22Rv1 (cell line): ENCODE measurements around the gene TUBD1.

Experiments used
- CTCF ChIP-seq: fragments of 450-650 bp; IDR thresholded peaks from 2 replicates; pipeline ENCODE4 v1.5.1; 2017; ENCODE audit warnings: mild to moderate bottlenecking
- ZFX ChIP-seq: fragments of 450-650 bp; IDR thresholded peaks from 2 replicates; pipeline ENCODE4 v1.6.1; 2017; ENCODE audit warnings: antibody characterized with exemption, borderline replicate concordance

DNA sequence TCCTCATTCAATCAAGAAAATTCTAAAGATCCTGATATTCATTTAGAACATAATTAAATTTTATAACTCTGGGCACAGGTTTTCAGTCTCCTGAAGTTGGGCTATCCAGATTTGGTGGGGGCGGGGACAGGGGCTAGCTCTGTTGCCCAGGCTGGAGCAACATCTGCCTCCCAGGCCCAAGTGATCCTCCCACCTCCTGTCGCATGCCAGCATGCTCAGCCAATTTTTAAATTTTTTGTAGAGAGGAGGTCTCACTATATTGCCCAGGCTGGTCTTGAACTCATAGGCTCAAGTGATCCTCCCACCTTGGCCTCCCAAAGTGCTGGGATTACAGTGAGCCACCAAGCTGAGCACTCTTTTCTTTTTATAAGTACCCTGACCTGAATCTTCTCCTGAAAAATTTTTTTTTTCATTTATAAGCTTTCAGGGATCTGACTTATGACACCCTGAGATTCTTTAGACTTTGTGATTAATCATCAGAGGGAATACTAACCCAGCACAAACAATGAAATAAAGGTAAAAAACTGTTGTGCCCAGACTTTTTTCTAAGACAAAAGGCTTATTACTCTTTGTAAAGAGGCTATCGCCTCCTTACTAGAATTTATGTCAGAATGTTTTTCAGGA is 62.6 kb downstream of the TUBD1 start:
- TF ChIP-seq CTCF (no peak), ZFX (no peak)
